Medulla oblongata (tissue), 1 donor: Measurements from ENCODE around the gene A4GALT.
A peak's percentile ranks its signal among the peaks of the same experiment; 100 is the strongest.

Source experiments
- DNase-seq: peaks from one replicate; pipeline ENCODE4 v3.0.0-alpha.2; 2015; ENCODE audit errors: extremely low spot score

A4GALT gene

DNA sequence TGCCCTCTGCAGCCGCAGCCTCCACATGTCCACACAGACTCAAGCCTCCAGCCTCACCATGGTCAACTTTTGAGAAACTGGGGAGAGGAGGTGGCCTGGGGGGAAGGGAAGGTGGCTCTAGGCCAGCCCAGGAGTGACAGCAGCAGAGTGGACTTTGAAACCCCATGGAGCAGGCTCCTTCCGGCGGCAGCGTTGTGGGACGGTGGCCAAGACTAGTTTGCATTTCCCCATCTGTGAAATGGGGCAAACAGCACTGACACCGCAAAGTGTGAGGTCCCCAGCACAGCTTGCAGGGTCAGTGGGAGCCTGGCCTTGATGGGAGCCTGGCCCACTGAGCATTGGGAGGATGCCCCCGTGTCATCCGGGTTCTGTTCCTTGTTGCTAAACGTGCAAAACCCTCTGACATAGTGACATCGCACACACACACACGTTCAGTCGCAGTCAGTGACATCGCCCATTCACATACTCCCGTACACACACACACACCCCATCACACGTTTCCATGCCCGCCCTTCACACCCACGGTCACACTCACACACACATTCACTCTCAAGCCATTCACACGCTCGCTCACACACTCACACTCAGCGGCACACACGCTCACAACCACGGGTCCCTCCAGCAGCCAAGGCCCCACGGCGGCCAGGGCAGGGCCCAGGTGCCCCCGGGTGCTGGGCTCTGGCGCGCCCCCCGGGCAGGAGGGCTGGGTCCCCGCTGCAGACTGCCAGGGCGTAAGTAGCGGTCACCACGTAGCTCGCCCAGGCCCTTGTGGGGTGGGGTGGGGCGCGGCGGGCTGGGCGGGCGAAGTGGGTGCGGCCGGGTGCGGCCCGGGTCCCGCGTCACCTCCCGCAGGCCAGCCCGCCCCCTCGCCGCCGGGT, 72.1 kb downstream of the A4GALT start:
- peak; percentile 34 for DNase-seq

DNA sequence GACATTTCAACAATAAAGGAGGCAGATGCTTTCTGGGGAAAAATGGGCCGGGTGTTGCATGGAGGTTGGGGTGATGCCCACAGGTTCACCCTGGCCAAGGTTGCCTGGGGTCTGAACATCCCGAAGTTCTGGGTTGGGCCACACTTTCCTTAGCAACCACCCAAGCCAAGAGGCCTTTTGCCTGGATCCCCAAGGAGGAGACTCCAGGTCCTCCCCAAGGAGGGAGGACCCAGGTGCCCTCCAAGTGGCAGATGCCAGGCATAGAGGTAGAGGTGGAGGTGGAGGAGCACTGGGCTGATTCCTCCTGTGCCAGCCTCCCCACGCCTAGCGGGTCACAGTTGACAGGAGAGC, 72.7 kb downstream of the A4GALT start:
- no peak for DNase-seq

DNA sequence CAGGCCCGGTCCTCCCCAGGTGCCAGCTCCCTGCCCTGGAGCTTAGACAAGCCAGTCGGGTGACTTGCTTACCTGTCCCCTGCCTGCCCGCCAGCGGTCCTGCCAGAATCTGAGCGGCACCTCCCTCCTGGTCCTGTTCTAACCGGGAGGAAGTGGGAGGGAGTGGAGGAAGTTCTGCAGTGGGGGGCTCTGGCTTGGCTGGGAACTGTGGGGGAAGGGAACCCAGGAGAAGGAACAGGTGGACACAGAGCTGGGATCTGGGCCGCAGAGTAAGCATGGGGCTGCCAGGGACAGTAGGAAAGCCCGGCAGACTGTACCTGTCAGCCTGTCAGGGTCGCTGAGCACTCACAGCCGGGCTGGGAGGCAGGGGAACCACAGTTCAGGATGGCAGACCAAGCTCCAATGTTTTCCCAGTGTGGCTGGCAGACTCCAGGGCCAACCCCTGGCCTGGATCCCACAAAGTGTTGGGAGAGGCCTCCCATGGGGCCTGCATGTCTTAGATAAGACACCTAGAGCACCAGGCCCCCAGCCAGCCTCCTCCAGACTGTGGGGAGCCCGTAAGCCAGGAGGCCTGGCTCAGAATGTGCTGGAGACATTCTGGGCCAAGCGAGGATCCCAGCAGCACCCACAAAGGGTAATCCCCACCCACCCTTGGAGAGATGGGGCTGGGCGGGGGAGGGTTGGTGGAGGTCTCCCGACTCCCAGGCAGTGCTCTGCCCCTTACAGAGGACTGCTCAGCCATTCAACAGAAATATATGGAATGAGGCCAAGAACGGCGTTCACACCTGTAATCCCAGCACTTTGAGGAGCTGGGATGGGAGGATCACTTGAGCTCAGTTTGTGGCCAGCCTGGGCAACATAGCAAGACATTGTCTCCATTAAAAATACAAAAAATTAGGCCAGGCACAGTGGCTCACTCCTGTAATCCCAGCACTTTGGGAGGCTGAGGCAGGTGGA, 73.8 kb downstream of the A4GALT start:
- no peak for DNase-seq

DNA sequence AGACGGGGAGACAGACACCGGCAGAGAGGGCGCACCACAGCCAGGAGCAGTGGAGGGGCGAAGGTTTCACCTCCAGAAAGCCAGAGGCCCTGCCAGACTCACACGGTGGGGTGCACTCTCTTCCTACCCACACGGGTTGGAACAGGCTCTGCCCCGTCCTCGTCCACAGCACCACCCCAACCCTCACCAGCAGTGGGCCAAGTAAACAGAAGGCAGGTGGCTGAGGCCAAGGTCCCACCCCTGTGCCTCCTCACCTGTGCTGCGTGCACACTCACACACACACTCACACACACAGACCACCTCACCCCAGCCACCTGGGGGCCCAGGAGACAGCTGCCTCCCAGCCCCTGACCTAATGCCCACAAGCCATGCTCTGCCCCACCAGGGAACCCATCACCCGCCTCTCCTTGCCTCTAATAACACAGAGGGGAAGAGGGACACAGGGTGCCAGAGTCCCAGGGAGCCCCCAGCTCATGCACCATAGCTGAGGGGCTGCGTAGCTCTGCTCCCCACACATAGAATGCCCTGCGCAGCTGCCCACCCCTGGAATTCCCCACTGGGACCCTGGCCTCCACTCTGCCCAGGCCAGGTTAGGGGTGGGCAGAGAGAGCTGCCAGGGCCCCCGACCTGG, 74.6 kb downstream of the A4GALT start:
- DNase-seq = no peak

DNA sequence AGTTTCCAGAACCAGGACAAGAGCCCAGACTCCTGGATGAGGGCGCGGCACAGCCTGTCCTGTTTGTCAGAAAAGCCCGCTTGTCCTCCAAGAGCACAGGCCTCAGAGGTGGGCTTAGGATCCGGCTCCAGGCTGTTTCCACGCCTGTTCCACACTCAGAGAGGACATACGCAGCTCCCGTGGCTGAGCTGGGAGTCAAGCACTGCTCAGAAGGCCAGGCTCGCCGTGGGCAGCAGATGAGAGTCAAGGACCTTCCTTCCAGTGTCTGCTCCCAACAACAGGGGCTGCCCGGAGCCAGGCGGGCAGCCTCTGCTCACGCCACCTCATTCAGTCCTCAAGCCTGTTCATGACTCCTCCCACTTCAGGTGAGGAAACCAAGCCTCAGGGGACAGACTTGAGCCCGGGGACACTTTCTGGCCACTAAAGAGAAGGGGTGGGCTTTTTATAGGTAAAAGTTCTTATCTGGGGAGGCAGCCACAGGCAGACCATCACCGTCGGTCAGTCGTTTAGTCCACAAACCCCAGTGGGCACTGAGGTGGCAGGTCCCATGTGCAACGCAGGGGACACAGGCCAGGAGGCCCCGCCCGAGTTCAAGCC, 75.2 kb downstream of the A4GALT start:
- peak; percentile 63 for DNase-seq

DNA sequence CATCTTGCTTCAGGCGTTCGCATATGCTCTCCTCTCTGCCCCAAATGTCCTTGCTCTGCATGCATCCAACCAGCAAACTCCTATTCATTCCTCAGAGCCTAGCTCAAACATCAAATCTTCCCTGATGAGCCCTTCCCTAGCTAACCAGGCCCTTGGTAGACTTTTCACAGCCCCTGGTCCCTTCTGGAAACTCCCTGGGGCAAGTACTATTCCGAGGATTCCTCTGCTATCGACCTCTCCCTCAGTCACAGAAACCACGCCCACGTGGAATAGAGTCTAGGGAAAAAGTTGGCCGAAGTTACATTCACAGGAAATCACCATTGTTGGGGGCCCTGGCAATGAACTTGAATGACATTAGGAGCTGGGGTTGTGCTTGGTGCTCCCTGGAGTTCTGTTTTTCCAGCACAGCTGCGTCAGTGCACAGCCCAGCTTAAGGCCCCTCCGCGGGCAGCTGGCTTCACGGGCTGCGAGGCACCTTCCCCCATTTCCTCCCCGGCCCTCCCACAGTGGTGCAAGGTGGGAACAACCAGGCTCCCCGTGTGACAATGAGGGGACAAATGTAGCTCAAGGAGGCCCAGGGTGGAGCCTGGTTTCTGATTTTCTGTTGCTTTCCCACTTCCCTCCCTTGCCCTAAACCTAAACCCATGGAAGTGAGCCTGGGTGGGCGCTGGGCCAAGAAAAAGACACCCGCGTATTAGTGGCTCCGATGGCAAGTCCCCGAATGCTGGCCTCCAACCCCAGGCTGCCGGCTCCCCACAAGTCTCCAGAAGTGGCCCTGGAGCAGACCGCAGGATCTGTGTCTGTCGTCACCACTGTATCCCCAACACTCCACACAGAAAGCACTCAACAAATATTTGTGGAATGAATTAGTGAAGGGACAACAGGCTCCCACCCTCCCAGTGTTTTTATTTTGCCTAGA, 76.0 kb downstream of the A4GALT start:
- no peak for DNase-seq

DNA sequence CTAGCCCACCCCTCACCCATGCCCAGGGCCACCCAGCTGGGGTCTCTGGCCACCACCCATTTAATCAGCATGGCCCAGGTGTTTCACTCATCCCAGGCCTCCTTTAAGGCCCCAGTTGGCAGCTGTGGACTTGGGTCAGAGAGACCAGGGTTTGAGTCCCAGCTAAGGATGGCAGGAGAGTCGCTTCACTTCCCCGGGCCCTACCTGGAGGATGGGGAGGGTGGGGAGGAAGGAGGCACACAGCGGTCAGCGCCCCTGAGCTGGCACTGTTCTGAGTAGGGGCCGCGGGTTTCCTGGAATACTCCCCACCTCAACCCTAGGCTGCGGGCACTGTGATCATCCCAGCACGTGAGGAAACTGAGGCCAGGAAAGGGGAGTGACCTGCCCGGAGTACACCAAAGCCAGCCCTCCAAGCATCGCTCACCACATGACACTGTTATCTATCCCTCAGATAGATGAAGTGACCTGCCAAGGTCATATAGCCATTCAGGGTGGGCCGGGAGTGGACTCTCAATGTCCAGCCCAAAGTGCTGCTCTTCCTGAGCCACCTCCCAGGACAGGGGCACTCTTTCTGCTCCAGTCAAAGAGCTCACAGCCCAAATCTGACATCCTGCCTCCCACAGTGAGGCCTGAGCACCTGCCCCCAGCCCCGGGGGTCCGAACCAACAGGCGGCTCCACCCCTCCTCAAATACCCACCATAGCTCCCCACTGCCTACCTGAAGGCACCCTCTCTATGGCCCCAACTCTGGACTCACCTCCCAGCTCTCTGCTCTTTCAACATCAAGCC, 76.8 kb downstream of the A4GALT start:
- no peak for DNase-seq

DNA sequence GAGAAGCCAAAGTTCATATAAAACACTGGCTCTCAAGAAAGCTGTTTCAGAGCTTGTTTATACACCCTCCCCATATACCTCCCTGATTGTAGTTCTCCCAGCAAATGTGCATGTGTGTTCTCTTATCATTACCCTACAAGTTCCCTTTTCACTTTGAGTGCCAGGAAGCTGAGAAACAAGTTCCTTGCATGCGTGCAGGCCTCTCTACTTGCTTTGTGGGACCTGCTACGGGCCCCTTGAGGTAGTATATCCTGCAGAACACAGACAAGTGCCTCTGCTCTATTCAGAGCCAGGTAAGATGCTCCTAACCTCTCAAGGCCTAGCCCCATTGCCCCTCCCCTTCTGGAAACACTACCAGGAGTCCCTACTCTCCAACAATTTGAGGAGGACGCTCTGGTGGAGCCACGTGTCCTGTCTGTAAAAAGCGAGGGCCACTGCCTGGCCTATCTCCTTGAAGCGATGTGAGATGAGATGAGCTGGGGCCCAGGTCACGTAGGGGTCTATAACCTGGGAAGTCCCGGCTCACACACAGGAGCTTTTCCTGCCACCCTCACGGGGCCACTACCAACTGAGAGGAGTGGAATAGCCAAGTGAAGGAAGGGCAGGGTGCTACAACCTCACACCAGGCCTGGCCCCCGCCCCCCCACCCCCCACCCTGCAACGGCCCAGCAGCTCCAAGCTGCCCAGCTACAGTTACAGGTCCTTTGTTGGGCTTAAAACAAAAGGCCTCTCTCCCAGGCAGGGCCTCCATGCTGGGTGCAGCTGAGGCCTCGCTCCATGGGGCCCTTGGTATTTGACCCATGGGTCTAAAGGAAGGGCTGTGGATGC, 77.7 kb downstream of the A4GALT start:
- peak; percentile 41 for DNase-seq
